ENCODE results near the gene ZWILCH. TPM values are rescaled to one million over a fixed set of nuclear protein-coding genes. Genes with fewer than 3 reads are reported as not detected.

The ZWILCH gene
- total RNA-seq, 1 donor from 2014 or later: 23.3 TPM

- no peak for TF ChIP-seq CTCF (IDR thresholded peaks at IDR 0.05; ENCODE audit: unreplicated experiment)
- H3K36me3 Mint-ChIP-seq (ENCODE audit: insufficient read depth): peaks cover 20% of the 10 kb centered on the region
- H3K27me3 Mint-ChIP-seq: no peaks in the 10 kb centered on the region
- peak overlapping the region; percentile 95 for H3K4me3 Mint-ChIP-seq (ENCODE audit: low read depth)
- peak overlapping the region; percentile 99 for H3K27ac Mint-ChIP-seq
- DNase-seq (ENCODE audit: low spot score, unreplicated experiment): no peak
- H3K4me1 Mint-ChIP-seq (ENCODE audit: low read depth): peaks cover 34% of the 10 kb centered on the region
- H3K9me3 Mint-ChIP-seq (ENCODE audit: low read depth): no peaks in the 10 kb centered on the region
Measured at GRCh38 chr15:66505818-66506217, 692 bp downstream of the ZWILCH start.

GRCh38 chr15:66508293-66508883, 3.3 kb downstream of the ZWILCH start:
- Mint-ChIP-seq H3K27ac (no peak overlapping the region), H3K4me3 (ENCODE audit: low read depth) (no peak overlapping the region), H3K27me3 (no peaks in the 10 kb centered on the region), H3K4me1 (ENCODE audit: low read depth) (peaks cover 22% of the 10 kb centered on the region), H3K9me3 (ENCODE audit: low read depth) (no peaks in the 10 kb centered on the region), H3K36me3 (ENCODE audit: insufficient read depth) (peaks cover 6% of the 10 kb centered on the region)
- no peak for TF ChIP-seq CTCF (IDR thresholded peaks at IDR 0.05; ENCODE audit: unreplicated experiment)
- DNase-seq (ENCODE audit: low spot score, unreplicated experiment): no peak

- H3K9me3 Mint-ChIP-seq (ENCODE audit: low read depth): no peaks in the 10 kb centered on the region
- no peak for TF ChIP-seq CTCF (IDR thresholded peaks at IDR 0.05; ENCODE audit: unreplicated experiment)
- H3K27ac Mint-ChIP-seq: no peak overlapping the region
- H3K36me3 Mint-ChIP-seq (ENCODE audit: insufficient read depth): peaks cover 9% of the 10 kb centered on the region
- H3K4me3 Mint-ChIP-seq (ENCODE audit: low read depth): no peak overlapping the region
- H3K4me1 Mint-ChIP-seq (ENCODE audit: low read depth): no peaks in the 10 kb centered on the region
- H3K27me3 Mint-ChIP-seq: no peaks in the 10 kb centered on the region
- no peak for DNase-seq (ENCODE audit: low spot score, unreplicated experiment)
Measured at GRCh38 chr15:66514586-66514985, 9.5 kb downstream of the ZWILCH start.

GRCh38 chr15:66515901-66516322, 10.8 kb downstream of the ZWILCH start:
- DNase-seq (ENCODE audit: low spot score, unreplicated experiment): no peak
- no peak overlapping the region for H3K27ac Mint-ChIP-seq
- H3K36me3 Mint-ChIP-seq (ENCODE audit: insufficient read depth): peaks cover 9% of the 10 kb centered on the region
- no peak overlapping the region for H3K4me3 Mint-ChIP-seq (ENCODE audit: low read depth)
- TF ChIP-seq CTCF (IDR thresholded peaks at IDR 0.05; ENCODE audit: unreplicated experiment): no peak
- H3K9me3 Mint-ChIP-seq (ENCODE audit: low read depth): no peaks in the 10 kb centered on the region
- no peaks in the 10 kb centered on the region for H3K4me1 Mint-ChIP-seq (ENCODE audit: low read depth)
- no peaks in the 10 kb centered on the region for H3K27me3 Mint-ChIP-seq

- no peak overlapping the region for H3K4me3 Mint-ChIP-seq (ENCODE audit: low read depth)
- no peaks in the 10 kb centered on the region for H3K27me3 Mint-ChIP-seq
- H3K36me3 Mint-ChIP-seq (ENCODE audit: insufficient read depth): peaks cover 2% of the 10 kb centered on the region
- H3K4me1 Mint-ChIP-seq (ENCODE audit: low read depth): no peaks in the 10 kb centered on the region
- H3K9me3 Mint-ChIP-seq (ENCODE audit: low read depth): no peaks in the 10 kb centered on the region
- no peak for TF ChIP-seq CTCF (IDR thresholded peaks at IDR 0.05; ENCODE audit: unreplicated experiment)
- H3K27ac Mint-ChIP-seq: no peak overlapping the region
- DNase-seq (ENCODE audit: low spot score, unreplicated experiment): no peak
Measured at GRCh38 chr15:66523926-66524325, 18.8 kb downstream of the ZWILCH start.

Measured in progenitor cell of endocrine pancreas (in vitro differentiated cells).